Middle frontal gyrus (tissue), 1 donor: ENCODE data around the gene PROCA1.

ENCODE experiments used
- DNase-seq: peaks from one replicate; pipeline ENCODE4 v3.0.0-alpha.2; 2015; ENCODE audit warnings: low spot score; ENCODE audit errors: extremely low spot score

Gene PROCA1, protein sequence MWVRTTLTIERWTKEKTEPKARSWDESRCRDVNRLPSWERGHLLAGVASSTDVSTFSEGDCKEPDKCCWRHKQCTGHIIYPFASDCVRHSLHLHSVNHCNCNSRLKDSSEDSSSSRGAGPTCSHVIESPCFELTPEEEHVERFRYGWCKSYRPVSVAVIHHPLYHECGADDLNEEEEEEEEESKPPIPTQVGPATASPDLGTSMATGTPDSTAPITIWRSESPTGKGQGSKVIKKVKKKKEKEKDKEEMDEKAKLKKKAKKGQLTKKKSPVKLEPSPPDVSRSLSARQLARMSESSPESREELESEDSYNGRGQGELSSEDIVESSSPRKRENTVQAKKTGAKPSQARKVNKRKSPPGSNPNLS

DNA sequence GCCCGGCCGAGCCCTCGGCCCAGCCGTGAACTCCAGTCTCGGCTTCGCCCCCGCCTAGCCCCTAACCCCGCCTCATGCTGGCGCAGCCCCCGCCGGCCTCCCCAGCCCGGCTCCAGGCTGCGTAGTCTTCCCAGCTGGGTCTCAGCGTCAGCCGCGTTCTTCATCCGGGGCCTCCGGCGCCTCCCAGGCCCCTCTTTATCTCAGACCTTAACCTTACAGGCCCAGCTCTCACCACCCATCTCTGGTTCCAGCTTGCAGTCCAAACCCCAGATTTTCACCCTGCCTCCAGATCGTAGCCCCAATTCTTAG is at the start of gene PROCA1:
Gene PROCA1, minus strand, starts transcription at position 166 of the 309 bp plus-strand sequence. CDS start 228 bp downstream, outside the sequence.
- DNase-seq: no peak

DNA sequence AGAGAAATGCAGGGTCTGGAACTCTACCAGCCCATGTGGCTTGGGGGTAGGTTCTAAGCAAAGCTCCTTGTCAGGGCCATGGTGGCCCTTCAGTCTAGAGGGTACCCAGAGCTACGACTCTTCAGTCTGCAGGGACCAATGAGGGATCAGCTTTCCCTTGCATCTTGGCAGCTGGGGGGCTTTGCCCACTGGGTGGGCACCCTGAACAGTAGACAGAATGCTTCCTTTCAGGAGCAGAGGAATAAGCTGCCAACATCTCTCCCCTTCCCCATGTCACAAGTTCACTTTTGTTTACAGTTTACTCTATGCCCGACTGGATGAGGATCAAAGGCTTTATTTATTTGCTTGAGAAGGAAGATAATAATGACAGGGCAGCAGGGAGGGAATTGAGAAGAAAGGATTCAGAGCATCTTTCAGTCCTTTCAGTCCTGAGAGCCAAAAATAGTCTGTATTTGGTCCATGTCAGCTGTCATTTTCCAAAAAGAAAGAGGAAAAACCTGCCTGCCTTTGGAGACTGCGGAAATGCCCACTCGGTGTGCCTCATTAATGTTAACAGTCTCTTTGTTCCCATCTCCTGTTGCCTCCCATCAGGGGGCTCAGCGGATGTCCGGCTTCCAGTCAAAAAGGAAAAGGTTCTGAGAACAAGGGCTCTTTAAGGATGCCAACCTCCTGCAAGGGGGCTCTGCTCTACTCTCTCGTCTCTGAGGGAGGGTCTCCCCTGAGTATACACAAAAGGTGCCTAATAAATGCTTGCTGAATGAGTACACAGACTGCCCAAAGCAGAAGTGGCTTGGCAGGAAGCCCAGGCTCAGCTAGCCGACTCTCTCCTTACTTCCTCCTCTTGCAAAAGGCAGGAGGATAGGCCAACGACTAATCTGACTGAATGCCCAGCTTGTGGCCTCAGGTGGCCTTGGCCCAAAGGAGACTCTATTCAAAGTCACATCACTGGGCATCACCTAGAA is 49.2 kb upstream of the PROCA1 start:
- DNase-seq: no peak

DNA sequence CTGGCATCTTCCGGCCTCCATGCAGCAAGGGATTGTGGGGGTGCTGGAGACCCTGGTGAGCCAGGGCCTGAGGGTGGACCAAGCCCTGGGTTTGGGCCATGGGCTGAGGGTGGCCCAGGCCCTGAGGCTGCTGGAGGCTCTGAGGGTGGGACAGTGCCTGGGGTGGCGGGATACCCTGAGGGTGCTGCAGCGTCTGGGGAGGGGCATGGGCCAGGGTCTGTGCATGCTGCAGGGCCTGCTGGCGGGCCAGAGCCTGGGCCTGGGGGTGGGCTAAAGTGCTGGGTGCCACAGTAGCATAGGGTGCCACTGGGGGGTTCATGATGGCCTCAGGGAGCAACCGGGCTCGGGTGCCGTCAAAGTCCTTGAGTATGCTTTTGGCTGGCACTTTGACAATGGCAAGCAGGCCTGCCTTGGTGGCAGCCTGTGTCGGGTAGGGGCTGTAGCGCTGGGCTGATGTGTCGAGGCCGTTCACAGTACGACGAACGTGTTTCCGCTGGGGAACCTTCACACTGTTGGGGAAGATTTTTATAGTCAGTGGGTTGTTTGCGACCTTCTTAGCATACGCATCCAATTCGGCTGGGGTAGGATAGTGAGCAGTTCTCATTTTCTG is 47.7 kb upstream of the PROCA1 start:
- no peak for DNase-seq

DNA sequence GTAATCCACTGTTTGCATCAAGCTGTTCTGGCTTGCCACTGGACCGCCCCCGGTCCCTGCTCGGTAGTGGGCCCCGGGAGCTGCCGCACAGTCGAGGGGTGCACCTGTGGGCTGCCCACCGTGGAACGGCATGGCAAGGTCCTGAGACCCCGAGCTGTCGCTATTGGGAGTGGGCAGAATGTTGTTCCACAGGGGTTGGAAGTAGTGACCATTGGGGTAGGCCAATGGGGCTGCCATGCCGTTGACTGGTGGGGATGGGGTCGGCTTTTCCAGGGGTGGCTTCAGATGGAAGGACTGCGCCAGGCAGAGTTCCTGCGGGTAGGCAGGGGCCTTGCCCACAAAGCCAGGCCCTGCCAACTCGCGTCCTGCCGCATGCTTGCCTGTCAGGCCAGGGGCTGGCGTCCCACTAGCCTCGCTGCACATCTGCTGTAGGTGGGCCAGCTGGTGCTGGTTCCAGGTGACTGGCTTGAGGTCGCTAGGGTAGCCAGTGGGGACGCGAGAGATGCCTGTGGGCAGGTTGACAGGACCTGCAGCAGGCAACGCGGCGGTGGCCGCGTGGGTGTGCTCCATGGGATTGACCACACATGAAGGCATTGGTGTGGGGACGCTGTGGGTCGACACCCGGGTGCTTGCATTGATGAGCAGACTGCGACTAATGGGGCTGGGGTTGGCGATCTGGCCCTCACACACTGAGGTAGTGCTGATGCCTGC is 46.9 kb upstream of the PROCA1 start:
- DNase-seq: no peak

DNA sequence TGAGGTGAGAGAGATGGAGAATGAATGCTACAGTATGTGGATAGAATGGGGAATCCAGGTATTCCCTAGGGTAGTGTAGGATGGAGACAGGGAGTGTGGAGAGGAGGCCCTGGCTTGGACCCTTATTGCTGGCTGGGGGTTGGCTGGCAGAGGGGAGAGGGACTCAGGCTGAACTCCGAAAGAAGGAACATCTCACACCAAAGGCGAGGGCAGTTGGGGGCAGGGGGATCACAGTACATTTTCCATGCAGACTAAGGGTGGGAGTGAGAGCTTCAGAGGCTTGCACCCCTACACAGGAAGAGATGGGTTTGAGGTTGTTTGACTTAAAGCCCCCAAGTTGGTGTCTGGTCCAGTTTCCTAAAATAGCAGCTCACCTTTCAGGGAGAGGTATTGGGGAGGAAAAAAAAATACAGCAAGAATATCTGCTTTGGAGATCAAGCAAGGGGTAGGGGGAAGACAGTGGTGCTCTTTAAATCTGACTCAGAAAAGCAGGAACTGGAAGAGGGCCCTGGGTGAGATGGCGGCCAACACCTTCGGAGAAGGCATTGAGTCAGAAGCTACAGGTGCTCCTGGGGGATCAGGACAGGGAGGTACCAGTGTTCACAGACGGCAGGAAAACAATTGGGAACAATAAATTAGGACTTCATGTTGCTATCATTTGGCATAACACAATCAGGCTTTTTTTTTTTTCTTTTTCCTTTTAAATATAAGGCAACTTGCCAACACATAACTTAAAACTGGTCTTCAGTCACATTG is 44.5 kb upstream of the PROCA1 start:
- no peak for DNase-seq

DNA sequence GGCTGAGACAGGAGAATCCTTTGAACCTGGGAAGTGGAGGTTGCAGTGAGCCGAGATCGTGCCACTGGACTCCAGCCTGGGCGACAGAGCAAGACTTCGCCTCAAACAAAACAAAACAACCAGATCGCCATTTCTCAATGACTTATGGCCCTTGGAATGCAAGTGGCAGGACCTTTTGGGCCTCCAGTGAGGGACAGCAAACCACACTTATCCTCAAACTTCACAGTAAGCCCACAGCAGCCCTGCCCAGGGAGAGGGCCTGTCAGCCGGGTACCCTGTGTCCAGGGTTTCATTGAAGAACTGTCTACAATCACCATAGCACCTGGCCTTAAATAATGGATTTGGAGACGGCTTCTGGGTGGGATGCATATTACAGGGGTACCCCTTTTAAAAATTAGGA is 43.8 kb upstream of the PROCA1 start:
- no peak for DNase-seq

DNA sequence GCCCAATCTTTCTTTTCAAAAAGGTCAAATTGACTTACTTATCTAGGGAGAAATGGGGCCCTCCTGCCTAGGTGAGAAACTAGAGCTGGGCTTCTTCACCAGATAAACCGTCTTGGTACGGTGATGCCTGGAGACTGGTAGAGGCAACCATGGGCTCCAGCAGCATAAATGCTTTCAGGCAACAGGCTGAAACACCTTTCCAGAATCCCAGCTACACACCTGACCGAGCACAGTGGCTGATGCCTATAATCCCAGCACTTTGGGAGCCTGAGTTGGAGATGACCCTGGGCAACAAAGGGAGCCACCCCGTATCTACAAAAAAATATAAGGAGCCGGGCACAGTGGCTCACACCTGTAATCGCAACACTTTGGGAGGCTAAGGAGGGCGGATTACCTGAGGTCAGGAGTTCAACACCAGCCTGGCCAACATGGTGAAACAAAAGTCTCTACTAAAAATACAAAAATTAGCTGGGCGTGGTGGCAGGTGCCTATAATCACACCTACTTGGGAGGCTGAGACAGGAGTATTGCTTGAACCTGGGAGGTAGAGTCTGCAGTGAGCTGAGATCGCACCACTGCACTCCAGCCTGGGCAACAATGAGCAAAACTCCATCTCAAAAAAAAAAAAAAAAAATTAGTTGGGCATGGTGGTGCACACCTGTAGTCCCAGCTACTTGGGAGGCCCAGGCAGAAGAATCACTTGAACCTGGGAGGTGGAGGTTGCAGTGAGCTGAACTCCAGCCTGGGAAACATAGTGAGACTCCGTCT is 40.1 kb upstream of the PROCA1 start:
- no peak for DNase-seq

DNA sequence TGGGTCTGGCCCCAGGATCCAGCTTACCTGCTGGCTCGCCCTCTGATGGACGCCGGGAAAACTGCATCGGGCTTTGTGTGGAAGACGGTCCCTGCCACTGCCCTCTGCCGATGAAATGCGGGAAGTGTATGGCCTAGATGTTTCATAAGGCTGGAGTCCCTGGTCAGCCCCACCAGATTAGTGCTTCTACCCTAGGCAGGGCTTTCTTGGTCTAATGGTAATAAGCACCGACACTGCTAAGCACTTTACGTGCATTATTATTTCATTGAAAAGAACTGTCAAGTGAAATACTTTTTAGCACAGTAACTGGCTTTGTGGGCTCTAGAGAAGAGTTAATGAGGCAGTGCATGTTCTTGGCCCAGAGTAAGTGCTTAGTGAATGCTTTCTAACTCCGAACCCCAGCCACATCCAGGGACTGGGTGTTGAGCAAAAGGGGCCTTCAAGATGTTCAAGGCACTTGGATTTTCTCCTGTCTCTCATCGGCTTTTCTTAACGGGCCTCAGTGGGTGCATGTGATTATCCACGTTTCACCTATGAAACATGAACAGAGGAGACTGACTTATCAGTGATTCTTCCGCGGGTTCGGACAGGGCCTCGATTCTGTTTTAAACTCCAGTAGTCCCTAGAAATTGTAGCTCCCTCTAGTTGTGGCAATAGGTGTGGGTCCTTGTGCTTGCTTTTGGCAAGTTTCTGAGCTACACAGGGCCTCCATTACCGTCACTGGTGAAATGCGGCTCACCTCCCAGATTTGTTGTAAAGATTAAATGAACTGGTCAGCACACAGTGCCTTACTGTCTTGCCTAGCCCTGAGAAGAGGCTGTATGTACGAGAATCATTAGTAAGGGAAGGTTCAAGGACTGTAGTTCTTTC is 38.7 kb upstream of the PROCA1 start:
- peak; percentile 88 for DNase-seq

DNA sequence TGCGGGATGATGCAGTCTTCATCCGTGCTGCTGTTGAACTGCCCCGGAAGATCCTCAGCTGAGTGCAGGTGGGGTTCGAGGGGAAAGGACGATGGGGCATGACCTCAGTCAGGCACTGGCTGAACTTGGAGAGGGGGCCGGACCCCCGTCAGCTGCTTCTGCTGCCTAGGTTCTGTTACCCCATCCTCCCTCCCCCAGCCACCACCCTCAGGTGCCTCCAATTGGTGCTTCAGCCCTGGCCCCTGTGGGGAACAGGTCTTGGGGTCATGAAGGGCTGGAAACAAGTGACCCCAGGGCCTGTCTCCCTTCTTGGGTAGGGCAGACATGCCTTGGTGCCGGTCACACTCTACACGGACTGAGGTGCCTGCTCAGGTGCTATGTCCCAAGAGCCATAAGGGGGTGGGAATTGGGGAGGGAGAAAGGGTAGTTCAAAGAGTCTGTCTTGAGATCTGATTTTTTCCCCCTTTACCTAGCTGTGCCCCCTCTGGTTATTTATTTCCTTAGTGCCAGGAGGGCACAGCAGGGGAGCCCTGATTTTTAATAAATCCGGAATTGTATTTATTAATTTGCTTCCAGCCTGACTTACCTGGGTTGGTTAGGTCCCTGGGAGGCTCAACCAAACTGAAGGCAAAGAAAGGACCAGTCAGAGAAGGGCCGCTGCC is 38.0 kb upstream of the PROCA1 start:
- no peak for DNase-seq

DNA sequence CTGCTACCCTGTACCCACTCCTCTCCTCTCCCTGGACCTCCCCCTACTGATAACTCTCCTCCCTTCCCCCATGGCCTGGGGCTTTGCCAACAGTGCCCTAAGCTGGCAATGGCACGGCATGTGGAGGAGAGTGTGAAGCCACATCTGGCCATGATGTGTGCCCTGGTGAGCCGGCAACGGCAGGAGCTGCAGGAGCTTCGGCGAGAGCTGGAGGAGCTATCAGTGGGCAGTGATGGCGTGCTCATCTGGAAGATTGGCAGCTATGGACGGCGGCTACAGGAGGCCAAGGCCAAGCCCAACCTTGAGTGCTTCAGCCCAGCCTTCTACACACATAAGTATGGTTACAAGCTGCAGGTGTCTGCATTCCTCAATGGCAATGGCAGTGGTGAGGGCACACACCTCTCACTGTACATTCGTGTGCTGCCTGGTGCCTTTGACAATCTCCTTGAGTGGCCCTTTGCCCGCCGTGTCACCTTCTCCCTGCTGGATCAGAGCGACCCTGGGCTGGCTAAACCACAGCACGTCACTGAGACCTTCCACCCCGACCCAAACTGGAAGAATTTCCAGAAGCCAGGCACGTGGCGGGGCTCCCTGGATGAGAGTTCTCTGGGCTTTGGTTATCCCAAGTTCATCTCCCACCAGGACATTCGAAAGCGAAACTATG is 37.3 kb upstream of the PROCA1 start:
- no peak for DNase-seq

DNA sequence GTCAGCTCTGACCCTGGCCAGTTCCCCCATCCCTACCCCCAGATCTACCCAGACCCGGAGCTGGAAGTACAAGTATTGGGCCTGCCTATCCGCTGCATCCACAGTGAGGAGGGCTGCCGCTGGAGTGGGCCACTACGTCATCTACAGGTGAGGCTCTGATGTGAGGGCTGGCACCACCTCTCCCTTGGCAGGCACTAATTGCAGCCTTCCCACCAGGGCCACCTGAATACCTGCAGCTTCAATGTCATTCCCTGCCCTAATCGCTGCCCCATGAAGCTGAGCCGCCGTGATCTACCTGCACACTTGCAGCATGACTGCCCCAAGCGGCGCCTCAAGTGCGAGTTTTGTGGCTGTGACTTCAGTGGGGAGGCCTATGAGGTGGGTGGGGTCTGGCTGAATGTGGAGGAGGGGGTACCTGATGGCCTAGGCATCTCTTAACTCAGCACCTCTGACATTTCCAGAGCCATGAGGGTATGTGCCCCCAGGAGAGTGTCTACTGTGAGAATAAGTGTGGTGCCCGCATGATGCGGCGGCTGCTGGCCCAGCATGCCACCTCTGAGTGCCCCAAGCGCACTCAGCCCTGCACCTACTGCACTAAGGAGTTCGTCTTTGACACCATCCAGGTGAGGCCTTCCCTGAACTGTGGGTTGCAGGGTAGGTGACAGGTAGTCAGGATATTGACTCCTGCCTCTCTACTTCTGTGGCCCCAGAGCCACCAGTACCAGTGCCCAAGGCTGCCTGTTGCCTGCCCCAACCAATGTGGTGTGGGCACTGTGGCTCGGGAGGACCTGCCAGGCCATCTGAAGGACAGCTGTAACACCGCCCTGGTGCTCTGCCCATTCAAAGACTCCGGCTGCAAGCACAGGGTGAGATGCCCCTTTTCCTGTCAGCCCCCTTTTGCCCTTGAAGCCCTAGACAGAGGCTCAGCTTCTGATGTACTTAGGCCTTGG is 36.4 kb upstream of the PROCA1 start:
- no peak for DNase-seq

DNA sequence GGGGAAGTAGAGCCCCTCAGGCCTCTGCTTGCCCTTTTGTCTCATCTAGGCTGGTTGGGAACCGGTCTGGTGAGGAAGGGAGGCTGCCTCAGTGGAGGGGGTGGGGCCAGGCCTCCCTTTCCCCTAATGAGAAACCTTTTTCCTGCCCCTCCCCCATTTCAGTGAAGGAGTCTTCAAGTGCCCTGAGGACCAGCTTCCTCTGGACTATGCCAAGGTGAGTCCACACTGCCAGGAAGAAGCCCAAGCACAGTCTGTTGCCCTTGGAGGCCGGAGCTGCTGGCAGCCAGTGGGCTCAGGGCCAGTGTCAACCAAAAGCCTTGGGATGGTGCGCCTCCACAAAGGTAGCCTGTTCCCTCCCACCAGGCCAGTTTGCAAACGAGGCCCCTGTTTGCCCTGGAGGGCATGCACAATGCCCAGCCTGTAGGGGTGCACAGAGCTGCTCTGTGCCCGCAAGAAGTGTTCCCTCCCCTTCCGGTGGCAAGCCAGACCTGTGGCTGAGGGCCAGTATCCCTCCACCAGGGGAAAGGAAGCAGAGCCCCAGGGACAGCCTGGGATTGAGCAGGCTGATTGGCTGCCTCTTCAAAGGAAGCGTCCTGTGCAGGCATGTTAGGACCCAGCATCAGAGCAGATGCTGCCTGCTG is 35.5 kb upstream of the PROCA1 start:
- peak; percentile 42 for DNase-seq

DNA sequence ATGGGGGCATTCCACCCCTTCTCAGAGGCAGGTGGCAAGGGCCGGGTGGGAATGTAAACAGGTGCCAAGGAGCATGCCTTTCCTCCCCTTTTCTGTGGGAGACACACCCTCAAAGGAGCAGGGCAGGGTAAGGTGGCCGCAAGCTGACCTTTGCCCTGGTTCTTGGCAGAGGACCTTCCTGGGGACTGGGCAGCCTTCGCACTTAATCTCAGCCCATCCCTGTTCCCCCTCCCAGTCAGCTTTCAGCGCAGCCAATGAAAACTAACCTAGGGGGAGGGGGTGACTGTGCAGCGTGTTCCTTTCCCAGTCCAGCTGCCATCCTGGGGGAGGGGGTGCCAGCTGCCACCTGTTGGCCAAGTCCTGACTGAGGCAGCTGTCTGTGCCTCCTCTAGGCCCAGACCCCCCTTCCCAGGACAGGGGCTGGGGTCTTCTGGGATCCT is 34.9 kb upstream of the PROCA1 start:
- DNase-seq: no peak

DNA sequence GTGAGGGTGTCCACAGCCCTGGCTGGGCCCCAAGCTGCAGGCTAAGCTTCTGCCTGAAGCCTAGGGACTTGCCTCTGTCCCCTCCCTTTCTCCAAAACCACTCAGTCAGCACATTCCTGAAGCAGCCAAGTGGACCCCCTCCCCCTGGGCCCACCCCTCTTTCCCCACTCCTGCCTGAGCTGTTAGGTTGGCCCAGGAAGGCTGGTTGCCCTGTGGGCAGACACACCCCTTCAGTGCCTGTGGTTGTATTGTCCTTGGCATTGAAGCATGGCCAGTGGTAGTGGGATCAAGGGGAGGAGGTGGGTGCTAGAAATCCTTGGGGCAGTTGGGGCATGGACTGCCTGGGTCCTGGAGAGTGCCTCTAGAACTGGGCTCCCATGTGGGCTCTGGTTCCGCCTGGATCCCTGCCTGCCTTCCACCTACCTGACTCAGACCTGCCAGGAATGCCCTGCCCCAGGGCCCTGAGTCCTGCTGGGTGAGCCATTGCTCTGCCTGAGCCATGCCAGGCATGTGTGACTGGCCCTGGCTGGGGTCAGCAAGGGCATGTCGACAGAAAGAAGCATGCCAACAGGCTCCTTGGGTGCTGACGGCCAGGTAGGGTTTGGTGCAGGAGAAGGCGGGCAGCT is 34.2 kb upstream of the PROCA1 start:
- DNase-seq: no peak

DNA sequence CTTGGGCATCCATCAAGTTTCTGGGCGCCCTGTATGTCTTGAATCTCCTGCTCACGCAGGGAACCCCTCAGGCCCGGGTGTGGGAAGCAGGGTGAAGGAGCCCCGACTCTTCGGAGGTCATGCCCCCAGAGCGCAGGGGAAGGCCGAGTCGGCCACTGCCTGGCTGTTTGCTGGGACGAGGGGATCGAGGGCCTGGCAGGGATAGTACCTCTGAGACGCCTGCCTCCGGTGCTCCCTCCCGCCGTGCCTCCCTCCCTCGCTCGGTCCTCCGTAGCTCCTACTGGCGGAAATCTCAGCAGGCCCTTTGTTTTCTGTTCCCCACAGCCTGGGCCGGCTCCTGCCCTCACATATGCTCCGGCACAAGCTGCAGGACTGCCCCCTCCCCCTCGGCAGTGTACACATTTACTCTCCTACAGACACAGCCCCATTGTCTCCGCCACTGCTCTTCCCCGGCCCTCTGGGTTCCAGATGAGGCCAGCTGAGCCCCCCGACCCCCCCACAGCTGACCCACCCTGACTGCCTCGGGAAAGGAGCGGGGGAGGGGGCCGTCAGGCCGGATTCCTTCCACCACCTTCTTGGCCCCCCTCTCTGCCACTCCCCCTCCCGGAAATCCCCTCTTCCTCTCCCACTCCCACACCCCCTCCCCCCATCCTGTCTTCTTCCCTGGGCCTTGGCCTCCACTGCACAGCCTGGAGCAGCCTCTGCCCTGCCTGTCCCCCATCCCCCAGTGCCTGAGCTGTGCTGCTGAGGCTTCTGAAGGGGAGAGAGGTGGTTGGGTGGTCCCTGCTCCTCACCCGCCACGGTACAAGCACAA is 33.5 kb upstream of the PROCA1 start:
- peak; percentile 75 for DNase-seq
